Effector CD4-positive, alpha-beta T cell (primary cell): ENCODE data around the gene SLC24A3.
"Not testable (repeated sequence)": the region's sequence is repeated elsewhere in the genome, so short reads cannot be mapped to it uniquely, and the experiment has no call there.

Source experiments
- DNase-seq: peaks from one replicate; pipeline ENCODE4 v3.0.0-alpha.2; 2020

SLC24A3 gene

DNA sequence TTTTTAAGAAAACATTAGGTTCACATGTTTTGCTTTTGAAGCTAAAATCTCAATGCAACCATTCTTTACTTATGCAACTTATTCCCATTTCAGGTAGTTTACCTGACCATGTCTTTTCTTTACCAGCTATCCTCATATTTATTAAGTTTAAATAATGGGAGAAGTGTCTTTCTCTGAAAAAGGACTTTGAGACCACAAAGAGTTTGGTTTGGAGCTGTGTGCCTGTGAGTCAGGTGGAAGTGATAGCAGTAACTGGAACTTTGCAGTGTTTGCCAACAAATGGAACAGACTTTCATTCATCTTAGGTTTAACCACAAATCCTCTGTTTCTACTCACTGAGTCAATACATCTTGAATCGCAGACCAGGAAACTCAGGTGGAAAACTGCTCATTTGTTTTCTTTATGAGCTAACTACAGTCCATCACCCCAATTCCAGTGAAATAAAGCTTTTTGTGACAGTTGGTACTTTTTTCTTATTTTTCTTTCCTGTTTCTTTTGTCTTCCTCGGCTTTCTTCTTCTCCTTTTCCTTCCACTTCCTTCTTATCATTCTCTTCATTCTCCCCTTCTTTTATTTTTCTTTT is 397.3 kb downstream of the SLC24A3 start:
- no peak for DNase-seq

- no peak for DNase-seq
Observed at GRCh38 chr20:19615629-19616028, 403.2 kb downstream of the SLC24A3 start.

- DNase-seq = no peak
Observed at GRCh38 chr20:19616081-19616480, 403.6 kb downstream of the SLC24A3 start.

DNA sequence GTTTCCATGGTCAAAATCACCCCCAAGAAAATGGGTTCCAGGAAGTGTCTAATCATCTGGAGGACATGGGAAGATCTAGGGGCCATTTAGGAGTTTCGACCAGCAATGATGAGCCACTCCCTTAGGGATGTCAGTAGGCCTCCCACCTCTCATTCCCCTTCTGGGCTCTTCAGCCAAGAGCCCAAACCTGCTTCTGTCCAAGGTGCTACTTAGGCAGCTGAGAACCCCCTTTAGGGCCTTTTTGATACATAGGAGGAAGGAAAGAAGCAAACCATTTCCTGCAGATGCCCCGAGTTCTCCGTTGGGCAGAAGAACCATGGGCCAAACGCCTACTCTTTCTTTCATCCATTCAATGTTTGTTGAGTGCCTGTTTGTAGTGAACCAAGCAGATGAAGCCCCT is 404.2 kb downstream of the SLC24A3 start:
- DNase-seq = no peak

DNA sequence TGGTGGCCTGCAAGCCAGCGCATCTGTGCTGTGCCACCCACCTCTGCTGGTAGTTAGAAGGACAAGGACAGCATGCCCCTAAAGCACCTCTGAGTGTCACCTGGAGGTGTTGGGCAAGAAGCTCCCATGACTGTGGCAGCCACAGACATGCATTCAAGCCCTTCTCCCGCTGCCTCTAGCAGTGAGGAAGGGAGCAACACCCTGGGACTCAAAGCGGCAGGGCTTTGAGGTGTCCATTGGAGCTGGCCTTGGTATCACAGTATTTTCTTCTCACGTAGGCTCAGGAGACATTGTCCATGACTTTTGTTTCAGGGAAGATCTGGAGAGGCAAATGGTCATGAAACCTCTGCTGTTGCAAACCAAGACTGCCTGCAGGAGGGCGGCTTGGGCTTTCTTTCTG is 404.8 kb downstream of the SLC24A3 start:
- no peak for DNase-seq

GRCh38 chr20:19618711-19619110 is 406.3 kb downstream of the SLC24A3 start:
- DNase-seq = no peak

- no peak for DNase-seq
Observed at GRCh38 chr20:19619904-19620430, 407.5 kb downstream of the SLC24A3 start.

- DNase-seq = no peak
Observed at GRCh38 chr20:19620446-19620845, 408.0 kb downstream of the SLC24A3 start.

- DNase-seq = no peak
Observed at GRCh38 chr20:19621072-19621471, 408.6 kb downstream of the SLC24A3 start.

DNA sequence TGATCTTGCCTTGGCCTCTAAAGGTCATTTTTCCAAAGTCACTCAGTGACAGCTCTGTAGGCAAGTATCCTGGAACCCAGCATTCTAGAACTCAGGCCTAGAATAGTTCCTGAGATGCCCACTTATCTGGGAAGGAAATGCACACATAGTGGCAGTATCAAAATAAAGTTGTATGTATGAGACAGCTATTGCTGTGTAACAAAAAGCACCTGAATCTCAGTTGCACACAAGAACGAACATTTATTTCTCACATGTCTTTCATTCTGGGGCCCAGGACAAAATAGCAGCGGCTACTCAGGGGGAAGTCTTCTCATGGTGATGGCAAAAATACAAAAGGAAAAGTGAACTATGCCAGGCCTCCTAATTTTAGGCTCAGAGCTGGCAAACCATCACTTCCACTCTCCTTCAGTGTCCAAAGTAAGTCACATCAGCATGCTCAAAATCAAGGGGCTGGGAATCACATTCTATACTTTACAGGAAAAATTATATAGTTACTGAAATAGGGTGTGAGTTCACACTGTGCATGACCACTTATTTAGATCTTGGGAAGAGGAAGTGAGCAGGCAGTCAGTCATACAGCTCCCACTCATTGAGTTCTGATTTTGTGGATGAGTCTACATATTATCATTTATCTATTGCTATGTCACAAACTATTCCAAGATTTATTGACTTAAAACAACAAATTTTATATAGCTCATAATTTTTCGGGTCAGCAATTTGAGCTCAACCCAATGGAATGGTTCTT is 412.0 kb downstream of the SLC24A3 start:
- no peak for DNase-seq

- DNase-seq = no peak
Observed at GRCh38 chr20:19625426-19625825, 413.0 kb downstream of the SLC24A3 start.

GRCh38 chr20:19626896-19627295 is 414.5 kb downstream of the SLC24A3 start:
- DNase-seq = no peak

- DNase-seq = no peak
Observed at GRCh38 chr20:19628570-19629134, 416.2 kb downstream of the SLC24A3 start.

DNA sequence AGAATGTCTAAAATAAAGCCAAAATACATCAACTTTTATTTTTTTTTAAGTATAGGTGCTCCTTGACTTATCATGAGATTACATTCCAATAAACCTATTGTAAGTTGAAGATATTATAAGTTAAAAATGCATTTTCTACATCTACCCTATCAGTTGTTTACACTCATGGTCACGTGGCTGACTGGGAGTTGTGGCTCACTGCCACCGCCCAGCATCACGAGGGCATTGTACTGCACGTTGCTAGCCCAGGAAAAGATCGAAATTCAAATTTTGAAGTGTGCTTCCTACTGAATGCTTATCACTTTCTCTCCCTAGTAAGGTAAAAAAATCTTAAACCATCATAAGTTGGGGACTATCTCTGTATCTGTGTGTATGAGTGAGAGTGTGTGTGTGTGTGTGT is 419.0 kb downstream of the SLC24A3 start:
- no peak for DNase-seq

- DNase-seq = no peak
Observed at GRCh38 chr20:19633985-19634384, 421.5 kb downstream of the SLC24A3 start.

- not testable (repeated sequence) for DNase-seq
Observed at GRCh38 chr20:19639471-19640045, 427.1 kb downstream of the SLC24A3 start.

DNA sequence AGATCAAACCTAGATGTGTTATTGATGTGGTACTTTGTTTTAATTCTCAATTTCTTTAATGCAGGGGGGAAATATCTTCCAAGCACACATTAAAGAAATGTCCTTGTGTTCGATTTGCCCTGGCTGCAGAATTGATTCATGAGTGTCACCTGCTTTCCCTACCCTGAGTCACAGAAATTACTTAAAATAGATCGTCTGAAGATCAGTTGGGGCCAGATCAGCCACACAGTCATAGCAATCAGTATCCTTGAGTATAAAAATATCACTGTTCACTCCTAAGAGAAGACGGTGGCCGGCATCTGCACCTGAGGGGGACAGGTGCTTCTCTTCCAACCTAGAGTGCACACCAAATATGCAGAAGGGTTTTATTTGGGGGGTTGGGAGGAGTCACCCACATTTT is 430.4 kb downstream of the SLC24A3 start:
- DNase-seq = no peak

DNA sequence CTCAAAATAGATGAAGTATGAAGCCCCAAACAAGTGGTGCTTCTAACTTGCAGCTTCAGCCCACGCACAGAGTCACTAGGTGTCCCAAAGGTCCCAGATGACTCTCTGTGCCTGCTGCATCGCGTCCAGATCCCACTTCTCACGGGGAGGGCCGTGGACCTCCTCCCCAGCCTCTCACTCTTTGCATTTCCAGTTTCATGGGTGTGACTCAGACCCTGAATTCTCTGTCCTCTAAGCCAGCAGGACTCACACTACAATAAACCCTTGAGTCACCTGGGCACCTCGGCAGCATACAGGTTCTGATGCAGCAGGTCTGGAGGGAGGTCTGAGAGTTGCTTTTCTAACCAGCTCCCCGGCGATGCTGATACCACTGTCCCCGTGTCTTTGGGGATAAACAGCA is 431.6 kb downstream of the SLC24A3 start:
- no peak for DNase-seq

GRCh38 chr20:19646963-19647362 is 434.5 kb downstream of the SLC24A3 start:
- DNase-seq = no peak

GRCh38 chr20:19648024-19648423 is 435.6 kb downstream of the SLC24A3 start:
- no peak for DNase-seq

DNA sequence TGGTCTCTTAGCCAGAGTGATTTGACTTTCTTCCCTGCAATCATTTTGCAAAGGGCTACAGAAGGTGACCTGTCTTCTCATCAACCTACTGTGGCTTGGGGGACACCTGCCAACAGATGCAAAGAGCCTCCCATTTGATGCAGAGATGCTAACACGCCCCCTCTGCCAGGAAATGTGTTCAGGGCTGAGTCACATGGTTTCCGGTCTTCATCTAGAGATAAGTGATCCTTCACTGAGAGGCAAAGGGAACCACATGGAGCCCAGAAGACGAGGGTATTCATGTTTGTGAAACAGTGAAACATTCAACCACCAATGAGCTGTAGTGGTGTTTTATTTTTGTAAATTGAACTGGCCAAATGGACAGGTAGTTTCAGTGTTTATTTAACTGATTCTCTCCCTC is 436.6 kb downstream of the SLC24A3 start:
- DNase-seq = no peak

DNA sequence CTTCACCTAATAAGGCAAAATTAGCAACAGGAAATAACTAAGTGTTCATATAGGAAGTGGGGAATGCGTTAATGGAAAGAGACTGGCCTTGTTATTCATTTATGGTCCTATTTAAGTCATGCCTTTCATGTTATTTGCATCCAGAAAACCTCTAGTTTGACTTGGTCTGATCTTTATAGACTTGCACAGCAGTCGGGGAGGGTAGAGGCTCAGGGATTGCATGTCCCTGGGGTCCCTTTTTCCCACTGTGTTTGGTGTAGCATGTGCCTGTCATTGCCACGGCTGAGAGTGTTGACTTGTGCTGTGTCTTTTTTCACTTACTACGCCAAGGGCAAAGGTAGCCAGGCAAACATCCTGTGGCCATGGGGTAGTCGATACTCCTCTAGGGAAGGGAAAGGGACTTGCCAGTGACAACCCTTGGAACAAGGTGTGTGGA is 440.2 kb downstream of the SLC24A3 start:
- no peak for DNase-seq

DNA sequence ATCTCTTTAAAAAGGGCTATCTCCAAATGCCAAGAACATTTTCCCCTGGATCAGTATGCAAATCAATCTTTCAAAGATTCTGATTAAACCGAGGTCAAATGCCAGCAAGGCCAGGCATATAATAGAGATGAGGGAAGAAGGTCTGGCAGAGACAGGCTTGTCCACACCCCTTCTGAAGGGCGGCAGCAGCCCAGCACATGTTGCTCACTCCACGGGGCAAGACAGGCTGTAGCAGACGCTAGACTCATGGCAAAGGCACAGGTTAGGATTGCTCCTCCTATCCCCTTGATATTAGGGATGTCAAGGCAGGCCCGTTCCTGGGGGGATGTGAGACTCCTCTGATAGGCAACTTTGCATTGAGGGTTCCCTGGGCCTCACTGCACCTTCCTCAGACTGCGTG is 440.9 kb downstream of the SLC24A3 start:
- no peak for DNase-seq

GRCh38 chr20:19654921-19655320 is 442.5 kb downstream of the SLC24A3 start:
- no peak for DNase-seq
